Activated CD4-positive, alpha-beta T cell treated with anti-CD3 and anti-CD28 coated beads, Interleukin-2, amount 10 ng/mL, durations not matched to agents 24 days and 14 days (primary cell): ENCODE results near the gene CDH22. TPM values are rescaled to one million over a fixed set of nuclear protein-coding genes. Genes with fewer than 3 reads are reported as not detected.

ENCODE experiments used
- DNase-seq: peaks from one replicate; pipeline ENCODE4 v3.0.0; 2022
- H3K27ac Mint-ChIP-seq: one replicate; pipeline ENCODE4 v1.8.0; 2022; ENCODE audit warnings: mild to moderate bottlenecking, mixed read lengths
- H3K27me3 Mint-ChIP-seq: one replicate; pipeline ENCODE4 v1.8.0; 2022; ENCODE audit warnings: mixed read lengths
- H3K36me3 Mint-ChIP-seq: one replicate; pipeline ENCODE4 v1.8.0; 2022; ENCODE audit warnings: low read depth, mild to moderate bottlenecking, mixed read lengths
- H3K4me1 Mint-ChIP-seq: one replicate; pipeline ENCODE4 v1.8.0; 2021; ENCODE audit warnings: mixed read lengths
- H3K4me3 Mint-ChIP-seq: one replicate; pipeline ENCODE4 v1.8.0; 2022; ENCODE audit warnings: mild to moderate bottlenecking, moderate library complexity, mixed read lengths
- H3K9me3 Mint-ChIP-seq: one replicate; pipeline ENCODE4 v1.8.0; 2021; ENCODE audit warnings: mixed read lengths
- intact Hi-C: fragments of 100-400 bp; cut with micrococcal nuclease; formaldehyde crosslinking; loops from one replicate; pipeline ENCODE4 v1.15.1; 2023
- total RNA-seq: library from RNA; stranded (reverse); gene quantifications from 2 replicates; pipeline ENCODE4 v1.2.3, GENCODE V29; 2022

The CDH22 gene
- total RNA-seq, 1 donor from 2014 or later, result not detected

- H3K4me1 Mint-ChIP-seq, result peaks cover 9% of the 10 kb centered on the region
- no peak overlapping the region for H3K4me3 Mint-ChIP-seq
- intact Hi-C loops, result loop anchor here (2.0 kb wide), 1 partner anchor 43 kb away; no protein-coding TSS in a partner anchor
- DNase-seq, result no peak
- H3K36me3 Mint-ChIP-seq, result peaks cover 32% of the 10 kb centered on the region
- no peaks in the 10 kb centered on the region for H3K9me3 Mint-ChIP-seq
- peaks cover 3% of the 10 kb centered on the region for H3K27me3 Mint-ChIP-seq
- H3K27ac Mint-ChIP-seq, result no peak overlapping the region
Measured at GRCh38 chr20:46349742-46350056, 41.4 kb upstream of the CDH22 start.

- Mint-ChIP-seq H3K4me1 (peaks cover 7% of the 10 kb centered on the region), H3K27me3 (peaks cover 6% of the 10 kb centered on the region), H3K4me3 (no peak overlapping the region), H3K9me3 (no peaks in the 10 kb centered on the region), H3K27ac (no peak overlapping the region), H3K36me3 (peaks cover 28% of the 10 kb centered on the region)
- intact Hi-C loops, result loop anchor here (2.0 kb wide), 1 partner anchor 42 kb away; no protein-coding TSS in a partner anchor
- peak; percentile 85 for DNase-seq
Measured at GRCh38 chr20:46349035-46349741, 40.9 kb upstream of the CDH22 start.

DNA sequence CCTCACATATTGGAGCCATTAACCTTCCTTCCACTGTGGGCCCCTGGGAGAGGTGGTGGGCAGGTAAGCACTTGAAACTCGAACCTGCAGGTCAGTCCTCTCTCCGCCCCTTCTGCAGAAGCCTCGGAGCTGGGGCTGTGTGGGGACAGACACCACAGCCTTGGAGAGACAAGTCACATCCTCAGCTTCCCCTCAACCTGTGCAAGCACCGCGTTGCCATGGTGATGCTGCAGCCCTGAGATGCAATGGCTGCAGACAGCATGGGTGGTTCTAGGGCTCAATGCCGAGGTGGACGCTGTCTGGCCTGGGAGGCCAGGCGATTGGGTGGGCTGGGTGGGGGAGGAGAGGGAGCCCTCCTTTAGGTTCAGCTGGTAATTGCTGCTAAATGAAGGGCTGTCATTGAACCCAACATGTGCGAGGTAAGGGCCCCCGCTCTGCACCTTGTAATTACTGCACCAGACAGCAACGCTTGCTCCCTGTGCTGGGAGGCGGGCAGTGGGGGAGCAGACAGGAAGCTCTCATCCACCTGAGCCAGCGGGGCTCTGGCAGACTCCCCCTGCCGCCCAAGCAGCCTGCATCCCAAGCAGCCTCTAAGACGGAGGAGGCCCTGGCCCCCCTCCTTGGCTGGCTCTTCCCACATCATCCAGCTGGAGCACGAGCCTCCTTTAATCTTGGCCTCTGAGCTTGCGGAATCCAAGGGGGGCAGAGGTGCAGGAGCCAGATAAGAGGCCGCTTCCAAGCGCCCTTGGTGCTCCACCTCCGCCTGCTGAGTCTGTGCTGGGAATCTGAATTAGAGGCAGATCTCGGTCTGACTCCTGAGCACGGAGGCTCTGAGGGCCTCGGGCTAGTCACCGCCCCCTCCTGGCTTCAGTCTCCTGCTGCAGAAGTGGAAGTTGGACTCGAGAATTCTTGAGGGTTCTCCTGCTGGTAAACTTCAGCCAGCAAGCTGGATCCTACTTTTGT, 39.8 kb upstream of the CDH22 start:
- Mint-ChIP-seq H3K4me3 (no peak overlapping the region), H3K9me3 (no peaks in the 10 kb centered on the region), H3K27me3 (peaks cover 10% of the 10 kb centered on the region), H3K36me3 (peaks cover 25% of the 10 kb centered on the region), H3K27ac (no peak overlapping the region), H3K4me1 (peaks cover 7% of the 10 kb centered on the region)
- no peak for DNase-seq
- intact Hi-C loops, result loop anchor here (2.0 kb wide), 1 partner anchor 41 kb away; no protein-coding TSS in a partner anchor

DNA sequence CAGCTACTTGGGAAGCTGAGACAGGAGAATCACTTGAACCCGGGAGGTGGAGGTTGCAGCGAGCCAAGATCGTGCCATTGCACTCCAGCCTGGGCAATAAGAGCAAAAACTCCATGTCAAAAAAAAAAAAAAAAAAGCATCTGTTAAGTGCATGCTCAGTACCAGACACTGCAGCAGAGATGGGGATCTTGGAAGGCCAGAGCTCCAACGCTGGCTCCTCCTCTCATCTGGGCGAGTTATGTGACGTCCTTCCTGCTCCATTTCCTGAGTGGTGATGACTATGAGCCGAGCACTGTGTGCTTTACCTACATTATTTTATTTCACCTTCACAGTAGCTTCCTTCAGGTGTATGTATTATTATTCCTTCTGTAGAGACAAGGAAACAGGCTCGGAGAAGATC, 38.5 kb upstream of the CDH22 start:
- peaks cover 10% of the 10 kb centered on the region for H3K4me1 Mint-ChIP-seq
- H3K27ac Mint-ChIP-seq, result no peak overlapping the region
- intact Hi-C loops, result no loop called here
- H3K36me3 Mint-ChIP-seq, result peaks cover 20% of the 10 kb centered on the region
- DNase-seq, result no peak
- peaks cover 22% of the 10 kb centered on the region for H3K27me3 Mint-ChIP-seq
- H3K4me3 Mint-ChIP-seq, result no peak overlapping the region
- H3K9me3 Mint-ChIP-seq, result no peaks in the 10 kb centered on the region

GRCh38 chr20:46344488-46345162, 36.3 kb upstream of the CDH22 start:
- no peaks in the 10 kb centered on the region for H3K9me3 Mint-ChIP-seq
- intact Hi-C loops, result no loop called here
- H3K36me3 Mint-ChIP-seq, result peaks cover 9% of the 10 kb centered on the region
- DNase-seq, result no peak
- peaks cover 3% of the 10 kb centered on the region for H3K4me1 Mint-ChIP-seq
- H3K27me3 Mint-ChIP-seq, result peaks cover 26% of the 10 kb centered on the region
- H3K27ac Mint-ChIP-seq, result no peak overlapping the region
- H3K4me3 Mint-ChIP-seq, result no peak overlapping the region

GRCh38 chr20:46343975-46344357, 35.7 kb upstream of the CDH22 start:
- DNase-seq, result no peak
- no peak overlapping the region for H3K27ac Mint-ChIP-seq
- H3K9me3 Mint-ChIP-seq, result no peaks in the 10 kb centered on the region
- peaks cover 6% of the 10 kb centered on the region for H3K36me3 Mint-ChIP-seq
- no peak overlapping the region for H3K4me3 Mint-ChIP-seq
- peaks cover 28% of the 10 kb centered on the region for H3K27me3 Mint-ChIP-seq
- intact Hi-C loops, result no loop called here
- H3K4me1 Mint-ChIP-seq, result peaks cover 3% of the 10 kb centered on the region

- no peaks in the 10 kb centered on the region for H3K9me3 Mint-ChIP-seq
- H3K4me3 Mint-ChIP-seq, result no peak overlapping the region
- H3K27me3 Mint-ChIP-seq, result peaks cover 32% of the 10 kb centered on the region
- H3K36me3 Mint-ChIP-seq, result peaks cover 4% of the 10 kb centered on the region
- intact Hi-C loops, result no loop called here
- DNase-seq, result no peak
- H3K4me1 Mint-ChIP-seq, result peaks cover 3% of the 10 kb centered on the region
- no peak overlapping the region for H3K27ac Mint-ChIP-seq
Measured at GRCh38 chr20:46343348-46343974, 35.2 kb upstream of the CDH22 start.

DNA sequence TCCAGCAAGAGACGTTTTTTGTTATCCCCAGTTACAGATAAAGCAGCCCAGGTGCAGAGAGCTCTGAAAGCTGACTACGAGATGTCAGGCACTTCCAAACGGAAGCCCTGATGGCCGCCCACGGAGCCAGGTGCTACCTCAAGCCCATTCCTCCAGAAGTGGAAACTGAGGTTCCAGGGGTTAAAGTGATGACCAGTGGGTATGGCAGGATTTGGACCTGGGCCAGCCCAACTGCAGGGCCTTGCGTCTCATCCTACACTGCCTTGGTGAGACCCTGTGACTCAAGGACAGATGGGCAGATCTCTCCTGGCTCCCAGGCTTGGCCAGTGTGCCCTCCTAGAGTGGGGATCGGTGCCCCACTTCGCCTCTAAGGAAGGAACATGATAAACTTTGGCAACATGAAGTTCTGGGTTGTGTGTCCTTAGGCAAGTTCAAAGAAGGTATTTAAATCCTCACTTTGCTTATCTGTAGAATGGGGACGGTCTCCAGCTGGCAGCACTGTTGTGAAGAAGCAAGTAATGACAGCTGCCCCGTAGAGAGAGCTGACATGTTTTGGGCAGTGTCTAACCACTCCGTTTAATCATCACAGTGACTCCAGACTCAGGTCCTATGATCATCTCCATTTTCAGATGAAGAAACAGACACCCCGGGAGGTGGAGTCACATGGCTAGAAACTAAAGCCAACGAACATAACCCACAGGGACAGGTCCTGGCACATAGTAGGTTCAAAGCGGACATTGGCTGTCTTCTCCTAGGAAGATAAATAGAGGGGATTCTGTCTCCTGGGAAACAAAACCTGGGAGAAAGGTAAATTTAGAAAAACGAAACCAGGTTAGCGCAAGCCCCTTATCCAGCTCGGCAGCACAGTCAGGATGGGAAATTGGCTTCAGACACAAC, 34.4 kb upstream of the CDH22 start:
- no peak overlapping the region for H3K27ac Mint-ChIP-seq
- H3K4me3 Mint-ChIP-seq, result no peak overlapping the region
- peaks cover 3% of the 10 kb centered on the region for H3K4me1 Mint-ChIP-seq
- H3K36me3 Mint-ChIP-seq, result peaks cover 4% of the 10 kb centered on the region
- peaks cover 32% of the 10 kb centered on the region for H3K27me3 Mint-ChIP-seq
- intact Hi-C loops, result no loop called here
- no peaks in the 10 kb centered on the region for H3K9me3 Mint-ChIP-seq
- no peak for DNase-seq

GRCh38 chr20:46342010-46342378, 33.7 kb upstream of the CDH22 start:
- Mint-ChIP-seq H3K36me3 (peaks cover 4% of the 10 kb centered on the region), H3K4me1 (peaks cover 3% of the 10 kb centered on the region), H3K4me3 (no peak overlapping the region), H3K9me3 (no peaks in the 10 kb centered on the region), H3K27me3 (peaks cover 32% of the 10 kb centered on the region), H3K27ac (no peak overlapping the region)
- no peak for DNase-seq
- intact Hi-C loops, result no loop called here

DNA sequence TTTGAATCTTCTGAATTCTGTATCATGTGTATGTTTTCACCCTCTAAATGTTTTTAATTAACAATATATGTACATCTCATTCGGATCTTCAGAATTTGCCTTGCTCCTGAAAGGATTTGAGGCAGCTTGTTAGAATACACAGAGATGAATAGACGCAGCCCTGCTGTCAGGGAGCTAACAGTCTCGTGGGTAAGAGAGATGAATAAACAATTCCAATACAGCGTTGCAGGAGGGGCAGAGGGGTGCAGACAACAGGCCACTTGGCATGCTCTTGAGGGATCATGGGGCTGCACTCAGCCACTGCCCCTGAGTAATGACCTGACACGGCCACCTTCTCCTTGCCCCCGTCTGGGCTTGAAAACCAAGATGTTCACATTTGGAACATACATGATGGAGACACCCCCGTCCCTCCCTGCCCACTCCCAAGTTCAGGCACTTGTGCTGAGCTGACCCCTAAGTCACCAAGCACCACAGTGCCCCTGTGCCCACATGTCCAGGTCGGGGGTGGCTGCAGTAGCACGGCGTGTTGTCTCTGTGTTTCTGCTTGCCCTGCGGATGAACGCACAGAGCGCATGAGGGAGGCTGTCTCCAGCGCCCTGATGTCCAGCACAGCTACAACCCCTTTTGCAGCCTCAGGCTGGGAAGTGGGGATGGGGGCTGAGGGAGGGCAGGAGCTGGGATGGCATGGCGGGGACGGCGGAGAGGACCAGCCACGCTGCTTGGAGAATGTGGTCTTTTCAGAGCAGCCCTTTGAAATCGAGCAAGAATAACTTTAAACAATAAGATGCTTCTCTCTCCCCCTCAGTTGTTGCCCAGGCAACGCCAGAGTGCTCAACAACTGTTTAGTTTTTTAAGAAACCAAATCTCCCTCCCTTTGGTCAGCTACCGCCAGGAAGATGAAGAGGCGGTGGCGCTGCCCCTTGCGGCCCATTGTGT, 33.0 kb upstream of the CDH22 start:
- DNase-seq, result no peak
- H3K36me3 Mint-ChIP-seq, result peaks cover 2% of the 10 kb centered on the region
- H3K4me1 Mint-ChIP-seq, result peaks cover 3% of the 10 kb centered on the region
- H3K27ac Mint-ChIP-seq, result no peak overlapping the region
- H3K4me3 Mint-ChIP-seq, result no peak overlapping the region
- no peaks in the 10 kb centered on the region for H3K9me3 Mint-ChIP-seq
- peaks cover 32% of the 10 kb centered on the region for H3K27me3 Mint-ChIP-seq
- intact Hi-C loops, result no loop called here

GRCh38 chr20:46339037-46339436, 30.7 kb upstream of the CDH22 start:
- Mint-ChIP-seq H3K4me3 (no peak overlapping the region), H3K27me3 (peaks cover 34% of the 10 kb centered on the region), H3K27ac (no peak overlapping the region), H3K9me3 (no peaks in the 10 kb centered on the region), H3K36me3 (no peaks in the 10 kb centered on the region), H3K4me1 (peaks cover 3% of the 10 kb centered on the region)
- intact Hi-C loops, result no loop called here
- no peak for DNase-seq

GRCh38 chr20:46336735-46337134, 28.4 kb upstream of the CDH22 start:
- H3K4me3 Mint-ChIP-seq, result no peak overlapping the region

More at GRCh38 chr20:46336735-46337134, 28.4 kb upstream of the CDH22 start:
- Mint-ChIP-seq H3K27ac (no peak overlapping the region), H3K27me3 (peaks cover 20% of the 10 kb centered on the region), H3K4me1 (no peaks in the 10 kb centered on the region), H3K36me3 (no peaks in the 10 kb centered on the region), H3K9me3 (no peaks in the 10 kb centered on the region)
- DNase-seq, result no peak
- intact Hi-C loops, result no loop called here
